ENCODE results near the gene KMT2E.

Gene KMT2E

DNA sequence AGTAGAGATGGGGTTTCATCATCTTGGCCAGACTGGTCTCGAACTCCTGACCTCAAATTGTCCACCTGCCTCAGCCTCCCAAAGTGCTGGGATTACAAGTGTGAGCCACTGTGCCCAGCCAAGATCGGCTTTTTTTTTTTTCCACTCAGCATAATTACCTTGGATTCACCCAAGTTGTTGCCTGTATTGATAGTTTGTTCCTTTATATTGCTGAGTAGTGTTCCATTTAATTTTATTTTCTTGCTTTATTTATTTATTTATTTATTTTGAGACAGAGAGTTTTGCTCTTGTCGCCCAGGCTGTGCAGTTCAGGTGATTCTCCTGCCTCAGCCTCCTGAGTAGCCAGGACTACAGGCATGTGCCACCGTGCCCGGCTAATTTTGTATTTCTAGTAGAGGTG, 21.3 kb downstream of the KMT2E start:
- Histone ChIP-seq H4K8ac (ENCODE audit: low read depth, low read length) (no peak overlapping the region), H2AFZ (ENCODE audit: low read length) (no peak overlapping the region), H2BK15ac (ENCODE audit: low read length) (no peak overlapping the region), H3K9ac (ENCODE audit: low read depth, low read length, poor library complexity) (no peak overlapping the region), H3K4ac (ENCODE audit: low read length) (no peak overlapping the region), H2BK12ac (ENCODE audit: low read length) (no peak overlapping the region), H2BK5ac (ENCODE audit: low read length) (no peak overlapping the region), H2AK5ac (ENCODE audit: low read depth, low read length) (no peak overlapping the region), H3K23ac (ENCODE audit: low read depth, low read length, poor library complexity) (no peak overlapping the region), H3K4me2 (ENCODE audit: insufficient read depth, low read length, poor library complexity, severe bottlenecking) (no peak overlapping the region), H3K4me3 (ENCODE audit: low read length in 2 of 2) (no peak overlapping the region), H3K9me3 (replicated peaks in 1 of 2; ENCODE audit: control insufficient read depth in 2 of 2, insufficient read depth in 1 of 2, low read depth in 1 of 2, low read length in 2 of 2) (no peaks in the 10 kb centered on the region), H3K79me1 (ENCODE audit: low read depth, low read length) (peaks cover 8% of the 10 kb centered on the region), H3K18ac (ENCODE audit: low read length) (no peak overlapping the region), H3K14ac (ENCODE audit: low read length) (no peak overlapping the region), H3K27ac (replicated peaks; ENCODE audit: low read length) (no peak overlapping the region), H3K27me3 (ENCODE audit: control insufficient read depth in 3 of 3, insufficient read depth in 3 of 3, low read depth in 1 of 3, low read length in 3 of 3) (no peaks in the 10 kb centered on the region), H2BK120ac (ENCODE audit: low read depth, low read length) (no peak overlapping the region), H4K91ac (ENCODE audit: low read depth, low read length, poor library complexity) (no peak overlapping the region), H3K4me1 (ENCODE audit: control insufficient read depth in 2 of 2, insufficient read depth in 1 of 2, low read depth in 1 of 2, low read length in 2 of 2) (peaks cover 2% of the 10 kb centered on the region in 2 donors), H3K36me3 (replicated peaks in 1 of 2; ENCODE audit: control insufficient read depth in 2 of 2, insufficient read depth in 2 of 2, low read length in 2 of 2) (peaks cover 0 to 61% of the 10 kb centered on the region in 2 donors)
- WGBS, 2 donors (ENCODE audit: extremely low coverage in 2 of 2, insufficient read length in 2 of 2, insufficient replicate concordance in 1 of 2), result no CpG with 5 or more reads among the region's 5 CpGs
- DNase-seq (ENCODE audit: low spot score), result no peak

DNA sequence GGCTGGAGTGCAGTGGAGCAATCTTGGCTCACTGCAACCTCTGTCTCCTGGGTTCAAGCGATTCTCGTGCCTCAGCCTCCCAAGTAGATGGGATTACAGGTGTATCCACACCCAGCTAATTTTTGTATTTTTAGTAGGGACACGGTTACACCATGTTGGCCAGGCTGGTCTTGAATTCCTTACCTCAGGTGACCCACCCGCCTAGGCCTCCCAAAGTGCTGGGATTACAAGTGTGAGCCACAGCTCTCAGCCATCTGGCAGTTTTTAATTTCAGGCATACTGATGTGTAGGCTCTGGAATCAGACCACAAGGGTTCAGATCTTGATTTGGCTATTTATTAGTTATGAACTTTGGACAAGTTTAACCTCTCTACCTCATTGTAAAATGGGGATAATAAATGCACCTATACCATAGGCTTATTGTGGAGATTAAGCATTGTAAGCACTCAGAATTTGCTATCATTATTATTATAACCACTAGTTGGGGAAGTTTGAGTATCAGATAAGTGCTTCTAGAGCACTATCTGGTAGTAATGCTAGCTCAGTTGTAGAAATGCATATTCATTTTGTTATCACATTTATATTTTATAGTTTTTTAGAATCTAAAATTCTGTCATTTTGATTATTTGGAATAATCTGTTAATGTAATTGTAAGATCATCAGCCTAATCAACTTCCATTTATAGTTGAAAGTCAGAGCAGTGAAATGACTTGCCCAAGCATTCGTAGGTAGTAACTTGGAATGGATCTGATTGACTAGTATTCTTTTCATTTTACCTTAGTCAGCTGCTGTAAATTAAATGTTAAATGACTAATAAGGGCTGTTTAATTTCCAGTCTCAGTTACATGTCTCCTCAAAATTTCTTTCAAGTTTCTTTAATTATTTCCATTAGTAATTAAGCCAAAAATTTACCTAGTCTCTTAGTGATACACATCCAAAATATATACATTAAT, 22.5 kb downstream of the KMT2E start:
- no peak overlapping the region for H3K4ac ChIP-seq (ENCODE audit: low read length)
- WGBS, 2 donors (ENCODE audit: extremely low coverage in 2 of 2, insufficient read length in 2 of 2, insufficient replicate concordance in 1 of 2), result no CpG with 5 or more reads among the region's 5 CpGs
- no peak overlapping the region for H2BK120ac ChIP-seq (ENCODE audit: low read depth, low read length)
- no peaks in the 10 kb centered on the region for H3K9me3 ChIP-seq (replicated peaks in 1 of 2; ENCODE audit: control insufficient read depth in 2 of 2, insufficient read depth in 1 of 2, low read depth in 1 of 2, low read length in 2 of 2)
- H3K4me1 ChIP-seq (ENCODE audit: control insufficient read depth in 2 of 2, insufficient read depth in 1 of 2, low read depth in 1 of 2, low read length in 2 of 2), result peaks cover 2% of the 10 kb centered on the region in 2 donors
- H3K18ac ChIP-seq (ENCODE audit: low read length), result no peak overlapping the region
- no peak overlapping the region for H2BK12ac ChIP-seq (ENCODE audit: low read length)
- H3K27me3 ChIP-seq (ENCODE audit: control insufficient read depth in 3 of 3, insufficient read depth in 3 of 3, low read depth in 1 of 3, low read length in 3 of 3), result no peaks in the 10 kb centered on the region
- H3K4me2 ChIP-seq (ENCODE audit: insufficient read depth, low read length, poor library complexity, severe bottlenecking), result no peak overlapping the region
- peaks cover 12% of the 10 kb centered on the region for H3K79me1 ChIP-seq (ENCODE audit: low read depth, low read length)
- no peak overlapping the region for H2BK15ac ChIP-seq (ENCODE audit: low read length)
- no peak for DNase-seq (ENCODE audit: low spot score)
- H2BK5ac ChIP-seq (ENCODE audit: low read length), result no peak overlapping the region
- no peak overlapping the region for H2AK5ac ChIP-seq (ENCODE audit: low read depth, low read length)
- H3K4me3 ChIP-seq (ENCODE audit: low read length in 2 of 2), result no peak overlapping the region
- H2AFZ ChIP-seq (ENCODE audit: low read length), result no peak overlapping the region
- H3K9ac ChIP-seq (ENCODE audit: low read depth, low read length, poor library complexity), result no peak overlapping the region
- no peak overlapping the region for H3K14ac ChIP-seq (ENCODE audit: low read length)
- no peak overlapping the region for H4K8ac ChIP-seq (ENCODE audit: low read depth, low read length)
- H3K27ac ChIP-seq (replicated peaks; ENCODE audit: low read length), result no peak overlapping the region
- H3K36me3 ChIP-seq (replicated peaks in 1 of 2; ENCODE audit: control insufficient read depth in 2 of 2, insufficient read depth in 2 of 2, low read length in 2 of 2), result peaks cover 6 to 67% of the 10 kb centered on the region in 2 donors
- no peak overlapping the region for H4K91ac ChIP-seq (ENCODE audit: low read depth, low read length, poor library complexity)
- no peak overlapping the region for H3K23ac ChIP-seq (ENCODE audit: low read depth, low read length, poor library complexity)

DNA sequence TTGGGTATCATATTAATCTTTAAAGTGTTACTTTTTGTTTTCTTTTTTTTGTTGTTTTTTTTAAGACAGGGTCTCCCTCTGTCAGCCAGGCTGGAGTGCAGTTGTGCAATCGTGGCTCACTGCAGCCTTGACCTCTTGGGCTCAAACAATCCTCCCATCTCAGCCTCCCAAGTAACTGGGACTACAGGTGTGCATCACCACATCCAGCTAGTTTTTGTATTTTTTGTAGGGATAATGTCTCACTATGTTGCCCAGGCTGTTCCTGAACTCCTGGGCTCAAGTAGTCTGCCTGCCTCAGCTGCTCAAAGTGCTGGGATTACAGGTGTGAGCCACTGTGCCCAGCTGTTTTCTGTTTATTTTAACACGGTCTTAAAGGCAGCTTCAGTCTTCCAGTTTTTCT, 23.3 kb downstream of the KMT2E start:
- H2BK120ac ChIP-seq (ENCODE audit: low read depth, low read length), result no peak overlapping the region
- no peak overlapping the region for H3K4me2 ChIP-seq (ENCODE audit: insufficient read depth, low read length, poor library complexity, severe bottlenecking)
- H3K4me3 ChIP-seq (ENCODE audit: low read length in 2 of 2), result no peak overlapping the region
- H3K27ac ChIP-seq (replicated peaks; ENCODE audit: low read length), result no peak overlapping the region
- WGBS, 2 donors (ENCODE audit: extremely low coverage in 2 of 2, insufficient read length in 2 of 2, insufficient replicate concordance in 1 of 2), result no CpG with 5 or more reads among the region's 2 CpGs
- no peak overlapping the region for H3K14ac ChIP-seq (ENCODE audit: low read length)
- no peak overlapping the region for H4K8ac ChIP-seq (ENCODE audit: low read depth, low read length)
- no peak overlapping the region for H2BK15ac ChIP-seq (ENCODE audit: low read length)
- H3K18ac ChIP-seq (ENCODE audit: low read length), result no peak overlapping the region
- H3K9me3 ChIP-seq (replicated peaks in 1 of 2; ENCODE audit: control insufficient read depth in 2 of 2, insufficient read depth in 1 of 2, low read depth in 1 of 2, low read length in 2 of 2), result no peaks in the 10 kb centered on the region
- no peak overlapping the region for H2BK12ac ChIP-seq (ENCODE audit: low read length)
- no peak overlapping the region for H3K9ac ChIP-seq (ENCODE audit: low read depth, low read length, poor library complexity)
- H2BK5ac ChIP-seq (ENCODE audit: low read length), result no peak overlapping the region
- H3K23ac ChIP-seq (ENCODE audit: low read depth, low read length, poor library complexity), result no peak overlapping the region
- H3K79me1 ChIP-seq (ENCODE audit: low read depth, low read length), result peaks cover 10% of the 10 kb centered on the region
- no peak overlapping the region for H4K91ac ChIP-seq (ENCODE audit: low read depth, low read length, poor library complexity)
- H2AFZ ChIP-seq (ENCODE audit: low read length), result no peak overlapping the region
- H3K4me1 ChIP-seq (ENCODE audit: control insufficient read depth in 2 of 2, insufficient read depth in 1 of 2, low read depth in 1 of 2, low read length in 2 of 2), result peaks cover 2% of the 10 kb centered on the region in 2 donors
- H3K4ac ChIP-seq (ENCODE audit: low read length), result no peak overlapping the region
- no peak for DNase-seq (ENCODE audit: low spot score)
- no peaks in the 10 kb centered on the region for H3K27me3 ChIP-seq (ENCODE audit: control insufficient read depth in 3 of 3, insufficient read depth in 3 of 3, low read depth in 1 of 3, low read length in 3 of 3)
- no peak overlapping the region for H2AK5ac ChIP-seq (ENCODE audit: low read depth, low read length)
- H3K36me3 ChIP-seq (replicated peaks in 1 of 2; ENCODE audit: control insufficient read depth in 2 of 2, insufficient read depth in 2 of 2, low read length in 2 of 2), result peaks cover 8 to 74% of the 10 kb centered on the region in 2 donors

DNA sequence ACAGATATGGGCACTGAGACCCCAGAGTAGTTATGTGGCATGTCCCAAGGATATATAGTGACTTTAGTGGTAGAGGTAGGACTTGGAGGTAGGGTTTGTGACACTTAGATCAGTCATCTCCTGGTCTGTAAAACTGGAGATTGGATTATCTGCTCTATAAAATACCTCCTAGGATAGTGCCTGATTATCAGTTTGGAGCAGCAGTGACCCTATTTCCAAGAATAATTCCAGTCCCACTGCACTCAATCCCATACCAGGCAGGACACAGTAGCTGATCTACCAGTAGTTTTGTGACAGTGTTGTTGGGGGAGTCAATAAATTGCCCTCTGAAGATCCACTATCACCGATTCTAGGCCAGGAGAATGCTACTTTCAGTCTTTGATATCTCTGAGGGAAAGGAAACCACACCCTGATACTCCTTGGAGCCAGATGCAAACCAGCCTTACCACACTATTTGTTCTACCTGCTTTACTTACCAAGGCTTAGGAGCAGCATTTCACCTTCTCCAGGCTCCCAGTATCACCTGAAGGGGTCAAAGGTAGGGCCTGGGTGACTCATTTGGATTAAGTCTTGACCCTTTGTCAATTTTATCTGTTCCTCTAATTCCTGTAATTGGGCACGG, 30.6 kb downstream of the KMT2E start:
- Histone ChIP-seq H3K4me2 (ENCODE audit: insufficient read depth, low read length, poor library complexity, severe bottlenecking) (no peak overlapping the region), H3K79me1 (ENCODE audit: low read depth, low read length) (peaks cover 3% of the 10 kb centered on the region), H2AK5ac (ENCODE audit: low read depth, low read length) (no peak overlapping the region), H3K4me3 (ENCODE audit: low read length in 2 of 2) (no peak overlapping the region), H3K18ac (ENCODE audit: low read length) (no peak overlapping the region), H2BK5ac (ENCODE audit: low read length) (no peak overlapping the region), H3K4me1 (ENCODE audit: control insufficient read depth in 2 of 2, insufficient read depth in 1 of 2, low read depth in 1 of 2, low read length in 2 of 2) (no peaks in the 10 kb centered on the region), H3K23ac (ENCODE audit: low read depth, low read length, poor library complexity) (no peak overlapping the region), H3K27me3 (ENCODE audit: control insufficient read depth in 3 of 3, insufficient read depth in 3 of 3, low read depth in 1 of 3, low read length in 3 of 3) (no peaks in the 10 kb centered on the region), H3K36me3 (replicated peaks in 1 of 2; ENCODE audit: control insufficient read depth in 2 of 2, insufficient read depth in 2 of 2, low read length in 2 of 2) (peaks cover 22 to 98% of the 10 kb centered on the region in 2 donors), H3K9me3 (replicated peaks in 1 of 2; ENCODE audit: control insufficient read depth in 2 of 2, insufficient read depth in 1 of 2, low read depth in 1 of 2, low read length in 2 of 2) (no peaks in the 10 kb centered on the region), H4K91ac (ENCODE audit: low read depth, low read length, poor library complexity) (no peak overlapping the region), H3K4ac (ENCODE audit: low read length) (no peak overlapping the region), H3K9ac (ENCODE audit: low read depth, low read length, poor library complexity) (no peak overlapping the region), H2BK12ac (ENCODE audit: low read length) (no peak overlapping the region), H3K14ac (ENCODE audit: low read length) (no peak overlapping the region), H3K27ac (replicated peaks; ENCODE audit: low read length) (no peak overlapping the region), H4K8ac (ENCODE audit: low read depth, low read length) (no peak overlapping the region), H2BK120ac (ENCODE audit: low read depth, low read length) (no peak overlapping the region), H2BK15ac (ENCODE audit: low read length) (no peak overlapping the region), H2AFZ (ENCODE audit: low read length) (no peak overlapping the region)
- WGBS, 2 donors (ENCODE audit: extremely low coverage in 2 of 2, insufficient read length in 2 of 2, insufficient replicate concordance in 1 of 2), result no CpG with 5 or more reads among the region's 2 CpGs
- DNase-seq (ENCODE audit: low spot score), result no peak

All from neuronal stem cell (in vitro differentiated cells).